HG02870 (cell line): ENCODE measurements around the gene CCZ1B.
"Not testable (repeated sequence)": the region's sequence is repeated elsewhere in the genome, so short reads cannot be mapped to it uniquely, and the experiment has no call there.

ENCODE experiments used
- ATAC-seq: cut with Tn5 transposase; IDR thresholded peaks from one replicate; pipeline ENCODE4 v1.9.1; 2021; ENCODE audit warnings: mild to moderate bottlenecking, moderate library complexity; ENCODE audit not compliant: unreplicated experiment

CCZ1B gene

GRCh38 chr7:6831018-6831725 is 5.1 kb upstream of the CCZ1B start:
- no peak for ATAC-seq

GRCh38 chr7:6830026-6830425 is 4.0 kb upstream of the CCZ1B start:
- ATAC-seq: not testable (repeated sequence)

- not testable (repeated sequence) for ATAC-seq
Measured at GRCh38 chr7:6829616-6830015, 3.5 kb upstream of the CCZ1B start.

GRCh38 chr7:6827180-6827579 is 1.1 kb upstream of the CCZ1B start:
- not testable (repeated sequence) for ATAC-seq

GRCh38 chr7:6825236-6826125 is 594 bp downstream of the CCZ1B start:
- ATAC-seq: peak; percentile 33

GRCh38 chr7:6821622-6822021 is 4.5 kb downstream of the CCZ1B start:
- not testable (repeated sequence) for ATAC-seq

- not testable (repeated sequence) for ATAC-seq
Measured at GRCh38 chr7:6815470-6815869, 10.6 kb downstream of the CCZ1B start.

GRCh38 chr7:6813011-6813410 is 13.1 kb downstream of the CCZ1B start:
- not testable (repeated sequence) for ATAC-seq

GRCh38 chr7:6807959-6808358 is 18.1 kb downstream of the CCZ1B start:
- ATAC-seq: not testable (repeated sequence)

- ATAC-seq: not testable (repeated sequence)
Measured at GRCh38 chr7:6807393-6807918, 18.6 kb downstream of the CCZ1B start.

GRCh38 chr7:6800331-6800730 is 25.7 kb downstream of the CCZ1B start:
- not testable (repeated sequence) for ATAC-seq

- ATAC-seq: not testable (repeated sequence)
Measured at GRCh38 chr7:6799887-6800286, 26.2 kb downstream of the CCZ1B start.

- not testable (repeated sequence) for ATAC-seq
Measured at GRCh38 chr7:6798047-6798446, 28.0 kb downstream of the CCZ1B start.

GRCh38 chr7:6797218-6797617 is 28.9 kb downstream of the CCZ1B start:
- not testable (repeated sequence) for ATAC-seq

GRCh38 chr7:6794276-6794675 is 31.8 kb downstream of the CCZ1B start:
- not testable (repeated sequence) for ATAC-seq

- ATAC-seq: not testable (repeated sequence)
Measured at GRCh38 chr7:6792113-6792872, 33.8 kb downstream of the CCZ1B start.

GRCh38 chr7:6789353-6789752 is 36.7 kb downstream of the CCZ1B start:
- not testable (repeated sequence) for ATAC-seq

- ATAC-seq: not testable (repeated sequence)
Measured at GRCh38 chr7:6781581-6781980, 44.5 kb downstream of the CCZ1B start.

- ATAC-seq: not testable (repeated sequence)
Measured at GRCh38 chr7:6761186-6761585, 64.9 kb downstream of the CCZ1B start.

- ATAC-seq: not testable (repeated sequence)
Measured at GRCh38 chr7:6753964-6754363, 72.1 kb downstream of the CCZ1B start, which contains the start of gene RSPH10B2. RSPH10B2 (plus strand) TSS chr7:6754103; CDS start chr7:6757678, 3,575 bp downstream.

GRCh38 chr7:6750173-6750572 is 75.9 kb downstream of the CCZ1B start:
- not testable (repeated sequence) for ATAC-seq
